ENCODE data around the gene HIGD1A. TPM values are rescaled to one million over a fixed set of nuclear protein-coding genes. Genes with fewer than 3 reads are reported as not detected.
A peak's percentile ranks its signal among the peaks of the same experiment; 100 is the strongest.
"Not testable (repeated sequence)": the region's sequence is repeated elsewhere in the genome, so short reads cannot be mapped to it uniquely, and the experiment has no call there.

HIGD1A gene
- total RNA-seq, 1 donor from 2014 or later: 192 TPM

DNA sequence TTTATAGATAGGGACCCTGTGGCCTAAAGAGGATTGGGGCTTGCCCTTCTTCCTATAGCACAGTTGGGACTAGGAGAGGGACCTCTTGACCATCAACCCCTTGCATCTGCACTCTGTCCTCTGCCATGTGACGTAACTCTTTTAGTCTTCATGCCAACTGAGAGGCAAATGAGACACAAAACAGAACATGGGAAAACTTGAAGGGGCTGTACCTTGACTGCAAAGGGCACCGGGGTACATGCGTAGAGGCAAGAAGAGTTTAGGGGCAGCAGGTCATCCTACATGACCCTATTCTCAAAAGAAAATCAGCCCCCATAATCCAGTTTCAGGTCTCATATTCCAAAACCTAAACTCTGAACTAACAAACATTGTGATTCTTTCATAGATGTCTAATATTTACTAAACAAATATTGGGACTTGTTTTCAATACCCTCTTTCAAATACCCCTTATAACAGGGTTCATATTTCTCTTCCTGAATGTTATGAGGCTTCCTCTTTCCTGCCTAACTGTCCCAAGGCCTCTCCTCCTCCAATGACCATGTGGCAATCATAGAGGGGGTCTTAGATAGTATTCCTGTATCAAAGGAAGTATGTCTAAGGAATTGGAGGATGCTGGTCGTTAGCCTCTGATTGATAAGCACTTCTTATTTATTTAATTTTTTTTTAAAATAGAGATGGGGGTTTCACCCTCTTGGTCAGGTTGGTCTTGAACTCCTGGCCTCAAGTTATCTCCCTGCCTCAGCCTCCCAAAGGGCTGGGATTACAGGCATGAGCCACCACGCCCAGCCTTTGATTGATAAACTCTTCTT, 25.5 kb upstream of the HIGD1A start:
- no peak for DNase-seq (ENCODE audit: low read depth)

DNA sequence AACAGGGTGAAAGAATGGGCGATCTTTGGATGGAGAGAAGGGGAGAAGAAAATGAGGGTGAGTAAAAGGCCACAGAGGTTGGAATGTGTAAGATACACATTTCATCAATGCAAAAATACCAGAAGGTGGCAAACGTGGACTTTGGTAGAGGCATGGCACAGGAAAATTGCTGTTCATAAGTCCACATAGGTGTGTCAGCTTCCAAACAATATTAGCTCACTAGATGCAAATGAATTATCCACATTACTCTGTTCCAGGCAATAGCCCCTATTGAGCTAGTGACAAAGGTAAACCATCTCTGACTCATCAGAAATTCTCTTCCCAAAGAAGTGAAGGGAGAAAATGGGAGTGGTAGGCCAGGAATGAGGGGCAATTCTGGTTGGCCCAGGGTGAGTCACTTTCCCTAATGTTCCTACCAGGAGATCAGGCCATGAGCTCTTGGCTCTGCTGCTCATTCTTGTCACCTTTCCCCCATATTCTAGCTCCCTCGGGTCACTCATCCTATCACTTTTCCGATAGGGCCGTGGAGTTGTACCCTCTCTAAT, 24.9 kb upstream of the HIGD1A start:
- DNase-seq (ENCODE audit: low read depth): no peak

DNA sequence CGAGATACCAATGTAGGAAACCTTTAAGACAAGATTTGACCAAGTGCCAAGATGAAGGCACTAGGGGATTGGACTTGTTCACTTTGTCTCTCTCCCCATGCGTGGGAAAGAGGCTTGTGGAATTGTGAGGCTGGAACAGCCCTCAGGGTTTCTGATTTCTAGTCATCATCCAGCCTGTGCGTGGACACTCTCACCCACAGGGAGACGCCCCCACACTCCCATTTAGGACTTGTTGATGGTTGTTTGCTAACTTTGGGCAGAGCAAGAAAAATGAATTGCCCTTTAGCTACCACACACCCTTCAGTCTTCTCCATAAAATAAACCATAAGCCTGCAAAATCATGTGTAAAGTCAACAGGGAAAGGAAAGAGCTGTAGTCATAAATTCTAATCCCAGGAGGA, 23.4 kb upstream of the HIGD1A start:
- DNase-seq (ENCODE audit: low read depth): no peak

GRCh38 chr3:42827023-42827422, 22.7 kb upstream of the HIGD1A start:
- no peak for DNase-seq (ENCODE audit: low read depth)

DNA sequence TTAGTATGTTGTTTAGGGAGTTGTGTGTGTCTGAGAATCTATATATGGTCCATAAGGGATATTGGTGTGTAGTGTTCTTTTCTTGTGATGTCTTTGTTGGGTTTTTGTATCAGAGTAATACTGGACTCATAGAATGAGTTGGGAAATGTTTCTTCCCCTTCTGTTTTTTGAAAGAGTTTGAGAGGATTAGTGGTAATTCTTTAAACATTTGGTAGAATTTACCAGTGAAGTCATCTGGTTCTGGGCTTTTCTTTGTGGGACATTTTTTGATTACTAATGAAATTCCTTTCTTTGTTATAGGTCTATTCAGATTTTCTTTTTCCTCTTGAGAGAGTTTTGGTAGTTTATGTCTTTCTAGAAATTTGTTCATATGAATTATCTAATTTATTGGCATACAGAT, 21.9 kb upstream of the HIGD1A start:
- no peak for DNase-seq (ENCODE audit: low read depth)

- DNase-seq (ENCODE audit: low read depth): peak; percentile 25
Observed at GRCh38 chr3:42823351-42823750, 19.1 kb upstream of the HIGD1A start.

DNA sequence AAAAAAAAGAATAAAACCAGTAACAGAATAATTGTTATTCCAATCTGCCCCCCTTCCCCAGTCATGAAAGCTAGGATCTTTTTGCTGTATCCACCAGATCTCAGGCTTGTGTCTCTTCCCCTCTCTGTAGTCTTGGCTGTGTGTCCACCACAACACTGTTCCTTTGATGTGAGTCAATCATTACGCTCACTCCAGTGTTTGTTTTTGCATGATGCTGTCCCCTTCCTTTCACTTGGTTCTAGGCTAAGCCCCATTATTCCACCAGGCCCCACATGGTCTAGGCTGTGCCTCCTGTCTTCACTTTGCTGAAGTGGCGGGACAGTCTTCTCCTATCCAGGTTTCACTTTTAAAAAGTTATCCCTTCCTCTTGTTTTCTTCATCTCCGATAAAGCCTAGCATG, 18.5 kb upstream of the HIGD1A start:
- DNase-seq (ENCODE audit: low read depth): no peak

DNA sequence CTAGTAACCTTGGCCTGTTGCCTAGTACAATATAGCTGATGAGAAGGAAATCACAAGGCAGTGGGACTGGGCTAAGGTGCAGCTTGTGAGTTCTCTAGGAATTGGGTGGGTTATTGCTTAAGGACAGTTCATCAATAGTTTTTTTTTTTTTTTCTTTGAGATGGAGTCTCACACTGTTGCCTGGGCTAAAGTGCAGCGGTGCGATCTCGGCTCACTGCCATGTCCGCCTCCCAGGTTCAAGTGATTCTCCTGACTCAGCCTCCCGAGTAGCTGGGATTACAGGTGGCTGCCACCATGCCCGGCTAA, 16.4 kb upstream of the HIGD1A start:
- DNase-seq (ENCODE audit: low read depth): no peak

DNA sequence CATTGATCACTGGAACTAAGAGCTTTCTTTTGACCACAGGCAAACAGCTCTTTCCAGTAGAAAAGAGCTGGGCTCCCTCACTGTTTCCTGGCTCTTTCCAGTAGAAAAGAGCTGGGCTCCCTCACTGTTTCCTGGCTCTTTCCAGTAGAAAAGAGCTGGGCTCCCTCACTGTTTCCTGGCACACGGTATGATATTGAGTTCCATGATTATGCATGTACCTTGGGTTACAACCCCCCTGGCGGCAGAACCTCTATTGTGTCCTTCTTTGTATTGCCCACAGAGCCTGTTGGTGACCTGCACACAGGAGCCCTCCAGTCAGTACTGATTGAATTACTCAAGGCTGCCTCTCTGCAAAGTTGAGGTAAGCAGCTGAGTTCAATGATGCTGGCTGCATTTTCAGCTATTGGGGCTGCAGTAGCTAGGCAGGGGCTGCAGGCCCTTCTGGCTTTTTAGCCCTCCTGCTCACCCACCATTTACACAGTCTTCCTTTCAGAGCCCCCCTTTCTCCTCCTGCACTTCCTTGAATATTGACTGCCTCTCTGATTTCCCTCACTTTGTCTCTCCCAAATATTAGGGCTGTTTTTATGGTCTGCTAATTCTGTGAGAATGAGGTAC, 15.2 kb upstream of the HIGD1A start:
- DNase-seq (ENCODE audit: low read depth): no peak

- no peak for DNase-seq (ENCODE audit: low read depth)
Observed at GRCh38 chr3:42815826-42816225, 11.5 kb upstream of the HIGD1A start.

DNA sequence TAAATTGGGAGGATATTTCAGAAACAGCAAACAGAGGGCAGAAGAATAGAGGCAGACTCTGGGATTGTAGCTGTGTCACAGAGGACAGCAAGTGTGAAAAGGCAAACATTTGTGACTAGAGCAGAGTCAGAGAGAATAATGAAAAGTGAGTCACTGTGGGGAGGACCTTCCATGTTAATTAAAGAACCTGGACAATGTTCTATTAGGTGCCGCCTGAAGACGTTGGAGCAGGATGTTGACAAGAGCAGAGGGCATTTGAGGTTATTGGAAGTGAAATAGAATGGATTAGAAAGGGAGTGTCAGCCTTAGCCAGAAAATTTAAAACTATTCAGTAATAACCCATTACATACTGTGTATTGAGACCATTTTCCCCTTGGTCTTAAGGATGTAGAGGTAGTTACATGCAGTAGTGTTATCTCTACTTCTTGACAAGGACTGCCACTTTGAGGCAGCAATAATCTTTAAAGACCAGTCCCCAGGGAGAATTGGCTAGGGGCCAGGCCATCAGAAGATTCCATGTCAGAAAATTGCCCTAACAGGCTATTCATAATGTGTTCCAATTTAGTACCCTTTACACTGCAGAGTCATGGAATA, 10.7 kb upstream of the HIGD1A start:
- no peak for DNase-seq (ENCODE audit: low read depth)

GRCh38 chr3:42814246-42814645, 10.0 kb upstream of the HIGD1A start:
- no peak for DNase-seq (ENCODE audit: low read depth)

GRCh38 chr3:42811118-42811883, 7.0 kb upstream of the HIGD1A start:
- not testable (repeated sequence) for DNase-seq (ENCODE audit: low read depth)

- not testable (repeated sequence) for DNase-seq (ENCODE audit: low read depth)
Observed at GRCh38 chr3:42810706-42811105, 6.4 kb upstream of the HIGD1A start.

GRCh38 chr3:42809202-42809601, 4.9 kb upstream of the HIGD1A start, which contains the start of gene ACKR2:
ACKR2 (plus strand) TSS chr3:42809445; CDS start chr3:42864503, 55,058 bp downstream.
- no peak for DNase-seq (ENCODE audit: low read depth)

GRCh38 chr3:42807929-42808328, 3.6 kb upstream of the HIGD1A start:
- DNase-seq (ENCODE audit: low read depth): no peak

- no peak for DNase-seq (ENCODE audit: low read depth)
Observed at GRCh38 chr3:42805141-42805821, 991 bp upstream of the HIGD1A start.

- no peak for DNase-seq (ENCODE audit: low read depth)
Observed at GRCh38 chr3:42804831-42805132, 492 bp upstream of the HIGD1A start.

DNA sequence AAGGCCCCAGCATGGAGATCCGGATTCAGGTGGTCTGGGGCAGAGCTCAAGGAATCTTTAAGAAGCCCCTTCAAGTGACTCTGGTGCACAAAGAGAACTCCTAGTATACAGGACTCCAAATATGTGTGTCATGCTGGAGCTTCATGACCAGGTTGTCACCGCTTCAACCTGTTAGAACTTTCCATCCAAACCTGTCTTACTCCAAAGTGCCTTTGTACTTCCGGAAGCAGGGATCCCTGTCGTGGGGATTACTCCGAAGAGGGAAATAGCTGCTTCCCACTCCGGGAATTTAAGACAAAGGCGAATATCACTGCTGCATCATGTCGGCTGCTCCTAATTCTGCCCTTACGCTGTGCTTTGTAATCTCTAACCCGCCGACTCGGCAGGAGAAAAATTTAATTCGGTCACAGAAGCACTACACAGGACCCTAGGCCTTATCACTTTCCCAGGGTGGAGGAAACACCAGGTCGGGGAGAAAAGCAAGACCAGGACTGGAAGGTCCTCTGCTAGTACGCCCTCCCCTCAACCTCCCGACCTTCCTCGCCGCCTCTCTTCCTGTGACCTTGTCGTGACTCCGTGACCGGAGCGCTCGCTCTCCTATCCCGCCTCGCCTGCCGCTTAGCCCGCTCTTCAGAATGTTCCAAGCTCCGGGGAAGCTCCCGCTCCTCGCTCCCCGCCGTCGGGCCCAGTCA, 730 bp downstream of the HIGD1A start:
- DNase-seq (ENCODE audit: low read depth): peak; percentile 51

- no peak for DNase-seq (ENCODE audit: low read depth)
Observed at GRCh38 chr3:42802876-42803413, 1.3 kb downstream of the HIGD1A start.

Data from myocyte (in vitro differentiated cells).